HepG2 (cell line): ENCODE data around the gene ZBTB32. TPM values are rescaled to one million over a fixed set of nuclear protein-coding genes. Genes with fewer than 3 reads are reported as not detected.

ENCODE experiments used
- ARID5B ChIP-seq: IDR thresholded peaks from 2 replicates; pipeline ENCODE4 v1.4.0; 2020; ENCODE audit warnings: mild to moderate bottlenecking, missing genetic modification reagents
- CAMTA2 ChIP-seq: sonication (generic); formaldehyde crosslinking; IDR thresholded peaks from 2 replicates; pipeline ENCODE4 v1.4.0; 2020; ENCODE audit warnings: mild to moderate bottlenecking, missing genetic modification reagents, borderline replicate concordance
- E2F2 ChIP-seq: sonication (generic); formaldehyde crosslinking; IDR thresholded peaks from 2 replicates; pipeline ENCODE4 v1.4.0; 2020; ENCODE audit warnings: missing genetic modification reagents, borderline replicate concordance
- ETV6 ChIP-seq: sonication (generic); formaldehyde crosslinking; conservative IDR thresholded peaks from 2 replicates; pipeline ENCODE4 v1.4.0; 2020; ENCODE audit warnings: missing genetic modification reagents
- FOXA1 ChIP-seq, 2 experiments: fragments of 450-650 bp in 1 of 2; sonication (generic) in 1 of 2; formaldehyde crosslinking in 1 of 2; IDR thresholded peaks; 2 replicates each; pipeline versions ENCODE4 v1.4.0 to v1.6.1; 2016 to 2020; ENCODE audit warnings: missing genetic modification reagents in 1 of 2
- MEF2D ChIP-seq: sonication (generic); formaldehyde crosslinking; IDR thresholded peaks from 2 replicates; pipeline ENCODE4 v1.5.1; 2020; ENCODE audit warnings: mild to moderate bottlenecking, missing genetic modification reagents
- MYPOP ChIP-seq: sonication (generic); formaldehyde crosslinking; IDR thresholded peaks from 2 replicates; pipeline ENCODE4 v1.8.1; 2023; ENCODE audit warnings: mild to moderate bottlenecking, moderate library complexity, missing genetic modification reagents
- NAIF1 ChIP-seq: sonication (generic); formaldehyde crosslinking; IDR thresholded peaks from 2 replicates; pipeline ENCODE4 v1.5.0; 2020; ENCODE audit warnings: mild to moderate bottlenecking, missing genetic modification reagents, borderline replicate concordance
- NFIB ChIP-seq: sonication (generic); formaldehyde crosslinking; IDR thresholded peaks from 2 replicates; pipeline ENCODE4 v1.9.0; 2021; ENCODE audit warnings: missing genetic modification reagents, mild to moderate bottlenecking, borderline replicate concordance
- RFXANK ChIP-seq: IDR thresholded peaks from 2 replicates; pipeline ENCODE4 v1.6.1; 2016
- SAFB2 ChIP-seq: sonication (generic); formaldehyde crosslinking; IDR thresholded peaks from 2 replicates; pipeline ENCODE4 v1.5.1; 2020; ENCODE audit warnings: missing genetic modification reagents, low read depth, mild to moderate bottlenecking, borderline replicate concordance
- TBX3 ChIP-seq: fragments of 450-650 bp; IDR thresholded peaks from 2 replicates; pipeline ENCODE4 v1.6.1; 2017; ENCODE audit warnings: antibody characterized with exemption, mild to moderate bottlenecking, inconsistent platforms, borderline replicate concordance
- TEAD3 ChIP-seq: optimal IDR thresholded peaks from 2 replicates; pipeline ENCODE3; 2016; ENCODE audit warnings: borderline replicate concordance
- XBP1 ChIP-seq: sonication (generic); formaldehyde crosslinking; IDR thresholded peaks from 2 replicates; pipeline ENCODE4 v1.5.0; 2020; ENCODE audit warnings: missing genetic modification reagents
- ZEB1 ChIP-seq: IDR thresholded peaks from 2 replicates; pipeline ENCODE4 v1.6.1; 2012; ENCODE audit warnings: mild to moderate bottlenecking, low read depth, inconsistent platforms; ENCODE audit not compliant: insufficient replicate concordance
- ZFX ChIP-seq: sonication (generic); formaldehyde crosslinking; IDR thresholded peaks from 2 replicates; pipeline ENCODE4 v1.4.0; 2020; ENCODE audit warnings: mild to moderate bottlenecking, low read depth, missing genetic modification reagents, moderate library complexity
- ZKSCAN5 ChIP-seq: sonication (generic); formaldehyde crosslinking; IDR thresholded peaks from 2 replicates; pipeline ENCODE4 v1.5.1; 2020; ENCODE audit warnings: mild to moderate bottlenecking, missing genetic modification reagents
- ZNF746 ChIP-seq: sonication (generic); formaldehyde crosslinking; IDR thresholded peaks from 2 replicates; pipeline ENCODE4 v1.8.0; 2022; ENCODE audit warnings: mild to moderate bottlenecking, missing genetic modification reagents
- ZNF775 ChIP-seq: sonication (generic); formaldehyde crosslinking; IDR thresholded peaks from 2 replicates; pipeline ENCODE4 v1.4.0; 2020; ENCODE audit warnings: missing genetic modification reagents, mild to moderate bottlenecking, moderate library complexity, borderline replicate concordance
- ZSCAN29 ChIP-seq: sonication (generic); formaldehyde crosslinking; conservative IDR thresholded peaks from 2 replicates; pipeline ENCODE4 v1.4.0; 2020; ENCODE audit warnings: mild to moderate bottlenecking, missing genetic modification reagents
- polyA plus RNA-seq, 8 experiments: library from polyadenylated mRNA; depleted of rRNA in 3 of 8; stranded (reverse) in 7 of 8; unstranded in 1 of 8; fragments of >200 nt; fragmentation: Illumina TruSeq in 4 of 8; extraction: Trizol in 4 of 8; gene quantifications; 2 replicates each; pipeline versions ENCODE4 v1.2.1 to v1.2.3, GENCODE V29; 2011 to 2016; ENCODE audit warnings: low read depth in 4 of 8, missing spikeins in 1 of 8, mixed read lengths in 1 of 8; ENCODE audit not compliant: insufficient read depth in 1 of 8
- total RNA-seq, 5 experiments: library from RNA; depleted of rRNA; stranded (reverse); fragments of >200 nt; fragmentation: Illumina TruSeq; extraction: Trizol; gene quantifications; 2 replicates each; pipeline ENCODE4 v1.2.3, GENCODE V29; 2016; ENCODE audit warnings: low read depth in 1 of 5
- TF ChIP-seq, protein P1 (sequence below): IDR thresholded peaks from 2 replicates; pipeline ENCODE4 v1.6.1; 2016; ENCODE audit warnings: mild to moderate bottlenecking, missing biosample characterization, missing genetic modification reagents

ZBTB32 gene
- total and polyA plus RNA-seq, 2 of the 13 experiments (the other 11 are each of a cell fraction or from before 2014, with no cell fraction given) = not detected

DNA sequence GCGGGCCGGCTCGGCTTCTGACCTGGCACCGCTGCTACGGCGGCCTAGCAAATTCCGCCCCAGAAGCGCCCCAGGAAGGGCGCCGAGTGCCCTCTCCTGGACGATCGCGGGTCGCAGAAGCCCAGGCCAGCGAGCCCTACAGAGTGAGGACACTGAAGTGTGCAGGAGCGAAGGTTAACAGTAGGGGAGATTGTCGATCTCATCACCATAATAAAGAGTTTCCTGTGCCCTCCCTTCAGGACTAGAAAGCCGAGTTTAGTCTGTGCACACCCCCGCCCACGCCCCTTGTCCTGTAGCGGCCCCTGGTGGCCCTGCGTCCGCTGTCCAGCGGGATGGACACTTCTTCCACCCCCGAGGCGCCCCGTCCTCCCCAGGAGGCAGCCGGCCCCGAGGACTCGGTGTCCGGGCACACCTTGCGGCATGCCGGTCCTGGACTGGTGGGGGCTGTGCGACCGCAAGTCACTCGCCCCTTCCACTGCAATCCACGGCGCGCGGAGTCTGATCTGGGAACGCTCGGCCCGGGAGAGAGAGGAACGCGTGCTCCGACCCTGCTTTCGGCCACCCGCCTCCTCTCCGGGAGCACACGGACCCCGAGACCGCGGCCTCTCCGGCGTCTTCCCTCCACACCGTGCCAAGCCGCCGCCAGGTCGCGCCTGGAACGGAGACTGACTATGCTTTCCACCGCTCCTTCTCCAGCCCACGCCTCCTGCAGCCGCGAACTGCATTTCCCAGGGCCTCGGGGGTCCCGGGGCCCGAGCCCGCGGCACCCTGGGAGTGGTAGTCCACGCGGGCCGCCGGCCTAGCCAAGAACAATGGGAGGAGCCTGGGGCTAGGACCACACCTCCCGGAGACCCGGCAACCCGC, 12.7 kb downstream of the ZBTB32 start (continued):
- TF ChIP-seq FOXA1 (IDR thresholded peaks at IDR 0.05) (no peak), FOXA1 (CRISPR knock-in tag; IDR thresholded peaks at IDR 0.05) (no peak), SAFB2 (CRISPR knock-in tag) (peak; percentile 8; the same call in 1 of the 2 replicates), ETV6 (CRISPR knock-in tag) (no peak; the same call in 1 of the 2 replicates), MYPOP (CRISPR knock-in tag) (0 out of 2 replicates have a peak, but pooled peaks have one; percentile 49), TEAD3 (CRISPR knock-in tag) (no peak), MEF2D (CRISPR knock-in tag) (peak; percentile 38; the same call in 1 of the 2 replicates), E2F2 (CRISPR knock-in tag) (no peak), TBX3 (peak; percentile 29; the same call in 1 of the 2 replicates), ZKSCAN5 (CRISPR knock-in tag) (peak; percentile 53; the same call in 1 of the 2 replicates), ZNF775 (0 out of 2 replicates have a peak, but pooled peaks have one; percentile 27), CAMTA2 (CRISPR knock-in tag) (no peak; the same call in 1 of the 2 replicates), NFIB (no peak), ZSCAN29 (CRISPR knock-in tag) (0 out of 2 replicates have a peak, but pooled peaks have one; percentile 46), ZNF746 (CRISPR knock-in tag) (0 out of 2 replicates have a peak, but pooled peaks have one; percentile 21), RFXANK (CRISPR knock-in tag) (no peak), ZFX (CRISPR knock-in tag) (peak; percentile 95), XBP1 (CRISPR knock-in tag) (no peak), ZEB1 (peak; percentile 15), ARID5B (CRISPR knock-in tag) (no peak; the same call in 1 of the 2 replicates), NAIF1 (CRISPR knock-in tag) (no peak; the same call in 1 of the 2 replicates)
- TF ChIP-seq, protein P1, sequence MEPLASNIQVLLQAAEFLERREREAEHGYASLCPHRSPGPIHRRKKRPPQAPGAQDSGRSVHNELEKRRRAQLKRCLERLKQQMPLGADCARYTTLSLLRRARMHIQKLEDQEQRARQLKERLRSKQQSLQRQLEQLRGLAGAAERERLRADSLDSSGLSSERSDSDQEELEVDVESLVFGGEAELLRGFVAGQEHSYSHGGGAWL (CRISPR knock-in tag) = peak; percentile 55; the same call in 1 of the 2 replicates
